Sigmoid colon (tissue), 4 donors: ENCODE results near the gene RBCK1.

Source experiments
- POLR2A ChIP-seq, 2 donors: fragments of 450-650 bp; IDR thresholded peaks; one replicate each; pipeline ENCODE4 v1.6.1; 2016; ENCODE audit warnings: antibody characterized with exemption in 2 of 2, mild to moderate bottlenecking in 2 of 2, moderate library complexity in 2 of 2
- POLR2AphosphoS5 ChIP-seq, 4 donors: sonication (generic); formaldehyde crosslinking; IDR thresholded peaks; one replicate each; pipeline ENCODE4 v1.6.1; 2017; ENCODE audit warnings: antibody characterized with exemption in 4 of 4
- TF ChIP-seq, protein P1 (sequence below), 4 experiments: fragments of 450-650 bp in 3 of 4; fragments of 200-600 bp in 1 of 4; IDR thresholded peaks; one replicate each; pipeline ENCODE4 v1.5.1; 2016 to 2019; ENCODE audit warnings: antibody characterized with exemption in 4 of 4, mild to moderate bottlenecking in 3 of 4, moderate library complexity in 2 of 4

DNA sequence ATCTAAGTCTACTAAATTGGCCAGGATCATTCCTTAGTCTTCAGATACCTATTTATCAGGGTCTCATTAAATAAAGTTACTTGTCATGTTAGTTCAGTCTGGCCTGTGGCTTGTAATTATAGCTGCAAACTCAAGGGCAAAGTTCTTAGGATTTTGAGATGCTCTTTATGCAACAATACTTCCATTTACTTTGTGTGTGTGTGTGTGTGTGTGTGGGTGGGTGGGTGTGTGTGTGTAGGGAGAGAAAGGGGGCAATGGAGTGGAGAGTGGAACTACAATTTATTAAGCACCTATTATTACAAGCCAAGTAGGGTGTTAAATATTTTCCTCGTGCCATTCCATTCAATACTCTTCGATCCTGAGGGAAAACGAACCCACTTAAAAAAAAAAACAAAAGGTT lies 71.9 kb downstream of the RBCK1 start:
- TF ChIP-seq, protein P1, sequence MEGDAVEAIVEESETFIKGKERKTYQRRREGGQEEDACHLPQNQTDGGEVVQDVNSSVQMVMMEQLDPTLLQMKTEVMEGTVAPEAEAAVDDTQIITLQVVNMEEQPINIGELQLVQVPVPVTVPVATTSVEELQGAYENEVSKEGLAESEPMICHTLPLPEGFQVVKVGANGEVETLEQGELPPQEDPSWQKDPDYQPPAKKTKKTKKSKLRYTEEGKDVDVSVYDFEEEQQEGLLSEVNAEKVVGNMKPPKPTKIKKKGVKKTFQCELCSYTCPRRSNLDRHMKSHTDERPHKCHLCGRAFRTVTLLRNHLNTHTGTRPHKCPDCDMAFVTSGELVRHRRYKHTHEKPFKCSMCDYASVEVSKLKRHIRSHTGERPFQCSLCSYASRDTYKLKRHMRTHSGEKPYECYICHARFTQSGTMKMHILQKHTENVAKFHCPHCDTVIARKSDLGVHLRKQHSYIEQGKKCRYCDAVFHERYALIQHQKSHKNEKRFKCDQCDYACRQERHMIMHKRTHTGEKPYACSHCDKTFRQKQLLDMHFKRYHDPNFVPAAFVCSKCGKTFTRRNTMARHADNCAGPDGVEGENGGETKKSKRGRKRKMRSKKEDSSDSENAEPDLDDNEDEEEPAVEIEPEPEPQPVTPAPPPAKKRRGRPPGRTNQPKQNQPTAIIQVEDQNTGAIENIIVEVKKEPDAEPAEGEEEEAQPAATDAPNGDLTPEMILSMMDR (IDR thresholded peaks at IDR 0.05) = no peak
- TF ChIP-seq POLR2A (IDR thresholded peaks at IDR 0.05) (no peak), POLR2AphosphoS5 (IDR thresholded peaks at IDR 0.05) (no peak)
